Fibroblast of mammary gland (primary cell): Measurements from ENCODE around the gene PAN3.

Experiments
- DNase-seq: peaks from one replicate; pipeline ENCODE4 v3.0.0-alpha.2; 2010; ENCODE audit warnings: low read depth
- H3K4me3 ChIP-seq: 2 replicates; pipeline ENCODE4 v1.5.1; 2011; ENCODE audit warnings: low read depth, mild to moderate bottlenecking, low read length, moderate library complexity; ENCODE audit not compliant: control insufficient read depth
- CTCF ChIP-seq: conservative IDR thresholded peaks from 2 replicates; pipeline ENCODE4 v1.5.1; 2011; ENCODE audit warnings: low read depth, low read length, inconsistent platforms; ENCODE audit not compliant: control insufficient read depth, insufficient read depth

PAN3 gene

GRCh38 chr13:28340272-28340793 lies 202.0 kb downstream of the PAN3 start:
- TF ChIP-seq CTCF, result no peak
- DNase-seq, result peak; percentile 45
- no peak overlapping the region for H3K4me3 ChIP-seq

DNA sequence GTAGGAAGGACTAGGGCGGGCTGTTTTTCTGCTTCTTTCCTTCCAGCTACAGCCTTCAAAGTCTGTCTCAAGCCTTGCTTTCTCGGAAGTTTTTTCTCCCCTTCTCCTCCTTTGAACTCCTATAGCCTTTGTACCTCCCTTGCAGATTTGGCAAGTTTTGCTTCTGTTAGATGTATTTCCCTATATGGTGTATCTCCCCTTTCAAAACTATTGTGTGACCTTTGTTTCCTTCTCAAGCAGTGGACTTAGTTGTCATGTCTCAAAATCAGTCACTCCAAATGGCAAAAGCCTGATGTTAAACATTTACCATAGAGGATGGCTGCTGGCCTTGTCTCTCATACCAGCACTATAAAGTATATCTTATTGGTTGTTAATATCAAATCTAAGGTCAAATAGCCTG lies 203.9 kb downstream of the PAN3 start:
- no peak for TF ChIP-seq CTCF
- no peak for DNase-seq
- H3K4me3 ChIP-seq, result no peak overlapping the region

DNA sequence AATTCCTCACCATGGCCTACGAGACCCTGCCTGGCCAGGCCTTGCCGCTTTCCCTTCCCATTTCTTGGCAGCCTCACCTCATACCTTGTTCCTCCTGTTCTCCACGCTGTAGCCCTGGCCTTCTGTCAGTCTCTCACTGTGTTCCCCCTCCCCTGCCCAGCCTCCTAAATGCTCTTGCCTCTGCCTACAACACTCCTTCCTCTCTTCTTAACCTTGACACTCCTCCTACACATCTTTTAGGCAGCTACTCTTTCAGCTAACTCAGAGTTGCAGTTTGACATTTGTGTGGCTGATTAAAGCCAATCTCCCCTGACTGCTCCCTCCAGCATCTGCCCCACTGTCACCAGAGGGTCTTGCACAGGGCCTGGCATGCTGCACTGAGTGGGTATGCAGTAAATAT lies 205.8 kb downstream of the PAN3 start:
- DNase-seq, result no peak
- no peak overlapping the region for H3K4me3 ChIP-seq
- no peak for TF ChIP-seq CTCF
